SKM-1 (cell line): ENCODE measurements around the gene RCN1.

Source experiments
- DNase-seq: peaks from one replicate; lab custom pipeline; 2025; ENCODE audit not compliant: unreplicated experiment; lab: John Stamatoyannopoulos, UW

Gene RCN1

GRCh38 chr11:32151027-32151426 is 60.2 kb downstream of the RCN1 start:
- DNase-seq = no peak

GRCh38 chr11:32152216-32152615 is 61.3 kb downstream of the RCN1 start:
- DNase-seq = no peak

GRCh38 chr11:32152821-32153220 is 61.9 kb downstream of the RCN1 start:
- no peak for DNase-seq

- DNase-seq = no peak
Observed at GRCh38 chr11:32153747-32154146, 62.9 kb downstream of the RCN1 start.

- no peak for DNase-seq
Observed at GRCh38 chr11:32154275-32154674, 63.4 kb downstream of the RCN1 start.
